Limb (tissue), 2 donors: ENCODE results near the gene ANXA2R.

Source experiments
- DNase-seq, 2 donors: peaks; one replicate each; pipeline ENCODE4 v3.0.0-alpha.2; 2016; ENCODE audit errors: extremely low spot score in 2 of 2

Gene ANXA2R

DNA sequence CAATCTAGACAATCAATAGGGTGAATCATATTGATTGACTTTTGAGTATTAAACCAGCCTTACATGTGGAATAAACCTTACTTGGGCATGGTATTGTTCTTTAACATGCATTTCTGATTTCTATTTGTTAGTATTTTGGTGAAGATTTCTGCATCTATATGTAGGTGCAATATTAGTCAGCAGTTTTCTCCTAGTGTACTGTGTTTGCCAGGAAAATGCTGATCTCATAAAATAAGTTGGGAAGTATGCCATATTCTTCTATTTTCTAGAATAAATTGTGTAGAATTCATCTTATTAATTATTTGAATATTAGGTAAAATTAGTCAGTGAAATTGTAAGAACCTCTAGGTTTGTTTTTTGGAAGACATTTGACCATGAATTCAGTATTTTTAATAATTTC, 38.4 kb downstream of the ANXA2R start:
- DNase-seq: no peak

DNA sequence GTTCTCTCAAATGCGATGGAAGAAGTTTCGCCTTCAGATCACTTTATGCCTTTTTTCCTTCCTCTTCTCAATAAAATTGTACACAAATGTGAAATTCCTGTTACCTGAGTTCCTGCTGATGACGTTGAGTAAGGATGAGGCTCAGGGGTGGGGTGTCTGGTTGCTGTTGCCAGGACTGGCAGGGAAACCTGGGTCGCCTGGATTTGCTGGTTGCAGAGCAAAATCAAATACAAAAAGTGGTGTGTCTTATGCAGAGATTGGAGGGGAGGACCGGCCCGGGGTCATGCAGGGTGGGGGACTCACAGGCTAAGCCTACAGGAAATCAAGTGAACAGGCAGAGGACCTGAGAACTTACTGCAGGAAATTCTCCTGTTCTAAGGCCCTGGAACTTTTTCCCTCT, 39.2 kb downstream of the ANXA2R start:
- no peak for DNase-seq

DNA sequence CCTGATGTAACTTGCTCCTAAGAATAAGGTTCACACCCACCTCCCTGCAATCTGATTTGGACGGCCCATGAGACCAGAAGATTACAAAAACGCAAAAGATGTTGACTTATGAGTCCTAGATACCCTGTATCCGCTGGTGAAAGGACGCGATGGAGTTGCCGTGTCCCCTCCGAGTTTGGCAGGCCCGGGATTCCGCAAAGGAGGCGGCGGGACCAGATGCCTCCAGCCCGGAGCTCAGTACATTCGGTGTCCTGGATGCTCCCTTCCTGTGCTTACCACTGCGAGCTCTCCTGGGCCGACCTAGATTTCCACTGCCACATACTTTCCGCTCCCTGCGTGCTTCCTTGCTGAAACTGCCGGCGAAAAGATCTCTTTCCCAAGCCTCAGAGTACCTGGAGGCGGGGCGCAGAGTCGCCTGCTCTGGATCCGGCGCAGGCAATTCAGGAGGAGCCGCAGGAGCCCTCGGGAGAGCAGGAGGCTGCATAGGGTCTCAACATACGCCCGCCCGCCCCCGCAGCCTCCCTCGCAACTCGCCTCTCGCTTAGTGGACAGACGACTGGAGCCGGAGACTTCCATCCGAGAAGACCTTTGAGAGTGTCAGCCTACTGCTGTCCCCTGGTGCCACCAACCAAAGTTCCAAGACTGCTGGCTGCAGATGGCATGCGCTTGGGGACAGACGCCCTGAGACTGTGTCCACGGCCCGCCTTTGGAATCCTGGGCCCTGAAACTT, 39.8 kb downstream of the ANXA2R start:
- DNase-seq: no peak

DNA sequence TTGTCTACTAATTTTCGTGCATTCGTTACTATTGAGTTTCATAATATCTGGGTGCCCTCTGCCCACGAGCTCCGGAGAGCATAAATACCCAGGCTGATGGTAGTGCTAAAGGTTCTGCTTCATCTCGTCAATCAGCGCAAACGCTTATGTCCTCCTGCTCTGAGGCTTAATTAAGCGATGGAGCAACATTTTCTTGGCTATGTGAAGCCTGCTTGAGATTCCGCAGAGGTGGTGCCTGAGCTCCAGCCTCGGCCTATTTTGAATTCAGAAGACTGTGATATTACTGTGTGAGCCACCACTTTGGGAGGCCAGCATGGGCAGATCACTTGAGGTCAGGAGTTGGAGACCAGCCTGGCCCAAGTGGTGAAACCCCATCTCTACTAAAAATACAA, 44.8 kb downstream of the ANXA2R start:
- DNase-seq: no peak

DNA sequence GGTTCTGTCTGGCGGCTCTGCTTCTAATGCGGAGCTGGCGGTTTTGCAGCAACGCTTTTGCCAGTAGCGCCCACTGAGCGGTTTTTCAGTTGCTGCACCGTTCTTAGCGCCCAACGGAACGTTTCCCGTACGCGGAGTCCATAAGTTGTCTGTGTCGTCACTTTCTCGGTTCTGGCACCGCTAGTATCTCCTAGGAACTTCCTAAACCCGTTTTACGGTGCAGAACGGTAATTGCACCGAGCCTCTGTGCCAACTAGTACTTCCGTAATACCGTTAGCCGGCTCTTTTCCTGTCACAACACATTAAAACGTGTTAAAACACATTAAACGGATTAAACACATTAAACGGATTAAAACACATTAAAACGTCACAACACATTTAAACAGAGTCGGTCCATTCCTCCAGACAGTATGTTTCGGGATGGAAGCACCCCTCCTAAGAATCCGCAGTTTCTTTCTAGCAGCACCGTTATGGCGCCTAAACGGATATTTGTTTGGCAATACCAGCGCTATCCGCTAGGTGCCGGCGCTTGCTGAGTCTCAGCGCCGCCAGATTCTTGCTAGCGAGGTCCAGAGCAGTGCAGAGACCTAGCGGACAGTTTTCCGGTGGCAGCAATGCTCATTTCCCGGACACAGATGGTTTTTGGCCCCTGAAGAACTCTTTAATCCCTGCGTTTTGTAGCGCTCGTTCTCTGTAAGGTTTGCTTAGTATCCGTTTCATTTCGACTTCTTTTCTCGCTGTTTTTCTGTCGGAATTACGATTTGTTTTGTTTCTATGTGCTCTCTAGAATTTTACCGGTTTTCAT, 45.4 kb downstream of the ANXA2R start:
- DNase-seq: peak; percentile 89 to 92

DNA sequence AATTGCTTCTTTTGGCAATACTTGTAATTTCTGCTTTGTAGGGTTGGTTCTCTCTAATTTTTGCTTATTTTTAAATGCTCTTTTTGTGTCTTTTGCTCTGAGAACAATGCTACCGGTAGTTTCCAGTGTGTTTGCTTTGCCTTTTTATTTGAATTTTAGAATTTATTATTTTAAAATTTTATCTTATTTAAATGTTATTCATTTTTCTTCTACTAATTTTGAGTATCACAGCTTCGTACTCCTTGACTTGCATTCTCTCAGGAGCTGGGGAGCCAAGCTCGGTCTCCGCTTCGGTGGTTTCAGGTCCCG, 45.9 kb downstream of the ANXA2R start:
- DNase-seq: no peak

DNA sequence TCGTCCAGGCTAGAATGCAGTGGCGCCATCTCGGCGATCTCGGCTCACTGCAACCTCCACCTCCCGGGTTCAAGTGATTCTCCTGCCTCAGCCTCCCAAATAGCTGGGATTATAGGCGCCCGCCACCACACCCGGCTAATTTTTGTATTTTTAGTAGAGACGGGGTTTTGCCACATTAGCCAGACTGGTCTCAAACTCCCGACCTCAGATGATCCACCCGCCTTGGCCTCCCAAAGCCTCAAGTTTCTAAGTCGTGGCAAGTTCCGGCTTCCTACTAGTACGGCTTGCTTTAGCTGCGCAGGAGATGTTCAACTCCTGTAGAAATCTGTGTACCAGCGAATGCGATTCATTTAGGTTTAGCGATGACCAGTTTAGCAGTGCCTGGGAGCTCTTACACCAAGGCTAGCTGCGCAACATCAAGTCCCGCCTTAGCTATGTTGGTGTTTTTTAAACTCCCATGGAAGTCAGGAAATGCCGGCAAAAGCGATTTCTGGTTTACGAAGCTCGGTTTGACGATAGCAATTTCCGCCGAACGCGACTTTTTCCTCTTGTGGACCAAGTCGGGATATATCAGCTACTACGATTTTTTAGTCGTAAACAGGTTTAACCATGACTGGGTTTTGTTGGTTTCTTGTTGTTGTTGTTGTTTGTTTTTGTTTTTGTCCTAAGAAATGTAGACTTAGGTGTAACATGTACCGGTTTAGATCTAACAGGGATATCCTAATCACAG, 46.4 kb downstream of the ANXA2R start:
- peak in 1 of 2 donors; percentile 53 for DNase-seq

DNA sequence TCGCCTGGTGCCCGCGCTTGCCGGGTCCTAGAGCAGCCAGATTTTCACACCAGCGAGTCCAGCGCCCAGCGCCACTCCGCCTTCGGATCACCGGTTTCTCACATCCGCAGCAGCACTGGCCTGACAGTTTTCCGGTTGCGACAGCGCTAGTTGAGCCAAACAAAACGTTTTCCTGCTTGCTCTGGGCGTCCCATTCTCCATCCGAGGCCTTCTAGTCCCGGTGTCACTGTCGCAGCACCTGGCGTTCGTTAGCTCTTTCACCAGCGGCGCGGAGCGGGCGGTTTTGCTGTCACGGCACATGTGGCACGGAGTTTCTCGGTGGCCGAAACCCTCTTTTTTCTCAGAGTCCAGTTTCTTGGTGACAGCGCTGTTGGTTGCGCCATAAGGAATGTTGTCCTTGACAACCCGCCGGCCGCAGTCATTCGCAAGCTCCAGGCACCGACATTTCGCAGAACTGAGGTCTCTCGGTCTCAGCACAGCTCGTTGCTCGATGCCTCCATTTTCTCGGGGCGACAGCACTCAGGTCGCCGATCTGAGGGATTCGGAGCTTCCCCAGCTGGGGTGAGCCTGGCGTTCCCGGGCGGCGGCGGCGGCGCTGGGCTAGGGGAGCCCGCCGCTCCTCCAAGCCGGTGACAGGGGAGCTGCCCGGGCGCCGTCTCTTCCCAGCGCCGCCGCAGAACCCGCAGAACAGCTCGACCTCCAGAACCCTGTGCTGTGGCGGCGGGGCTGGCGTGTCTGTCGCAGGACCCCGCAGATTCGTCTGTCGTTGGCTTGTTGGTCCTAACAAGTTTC, 47.8 kb downstream of the ANXA2R start:
- peak; percentile 28 to 73 for DNase-seq

DNA sequence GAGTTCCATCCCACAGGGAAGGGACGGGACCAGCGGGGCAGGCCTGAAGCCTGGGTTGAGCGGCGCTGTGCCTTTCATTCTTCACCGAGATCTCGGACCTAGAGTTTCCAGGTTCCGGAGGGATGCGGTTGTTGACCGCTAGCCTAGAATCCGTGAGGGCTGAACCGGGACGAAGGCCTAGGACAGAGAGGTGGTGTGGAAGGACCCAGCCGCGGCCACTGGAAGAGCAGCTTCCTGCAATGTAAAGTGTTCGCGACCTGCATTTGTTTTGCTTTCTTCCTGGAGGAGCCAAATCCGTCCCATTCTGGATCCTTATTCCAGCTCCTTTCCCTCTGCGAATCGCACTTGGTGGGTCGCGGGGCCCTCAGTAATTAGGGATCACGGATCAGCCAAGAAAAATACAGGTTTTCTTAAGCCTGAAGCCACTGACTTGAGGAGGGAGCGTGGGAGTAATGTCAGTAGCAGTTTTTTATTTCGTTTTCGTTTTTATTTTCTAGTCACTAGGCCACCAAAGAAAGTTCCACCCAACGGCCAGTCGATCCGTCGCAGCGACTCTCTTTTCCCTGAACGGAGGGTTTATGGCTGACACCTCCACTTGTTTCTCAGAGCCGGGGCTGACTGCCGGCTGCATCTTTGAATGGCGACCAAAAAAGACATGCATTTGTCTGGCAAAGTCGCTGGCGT, 48.6 kb downstream of the ANXA2R start:
- peak in 1 of 2 donors; percentile 47 for DNase-seq

DNA sequence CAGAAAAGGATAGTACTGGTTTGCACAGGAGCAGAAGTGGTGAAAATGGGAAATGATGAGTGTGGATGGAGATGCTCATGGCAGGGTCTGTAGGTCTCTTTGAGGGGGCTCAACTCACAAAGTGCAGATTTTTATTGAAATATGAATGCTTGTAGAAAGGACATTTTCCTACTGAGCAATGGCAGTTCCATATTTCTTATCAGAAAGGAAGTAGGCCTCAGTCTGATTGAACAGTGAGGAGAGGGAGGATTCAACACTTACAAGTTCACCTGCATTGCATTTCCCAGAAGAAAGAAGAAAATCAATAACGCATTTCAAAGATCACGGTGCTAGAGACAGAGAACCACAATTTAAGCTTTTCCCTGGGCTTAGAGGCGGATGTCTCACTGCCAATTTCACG, 49.2 kb downstream of the ANXA2R start:
- no peak for DNase-seq
